ENCODE data around the gene EIF4E2.

Gene EIF4E2

GRCh38 chr2:232537079-232537478 is 13.4 kb upstream of the EIF4E2 start:
- in situ Hi-C loops (cut with HindIII; ENCODE audit: low sequenced_read_pairs) = no loop called here

GRCh38 chr2:232537499-232537898 is 13.0 kb upstream of the EIF4E2 start:
- in situ Hi-C loops (cut with HindIII; ENCODE audit: low sequenced_read_pairs) = no loop called here

- in situ Hi-C loops (cut with HindIII; ENCODE audit: low sequenced_read_pairs) = no loop called here
These were observed 11.8 kb upstream of the EIF4E2 start for GRCh38 chr2:232538671-232539070.

- in situ Hi-C loops (cut with HindIII; ENCODE audit: low sequenced_read_pairs) = no loop called here
These were observed 10.9 kb upstream of the EIF4E2 start, which contains the start of gene CHRNG for GRCh38 chr2:232539298-232540231. Gene CHRNG (plus strand): TSS chr2:232539692. CDS start chr2:232539748, 56 bp downstream.

GRCh38 chr2:232540441-232541041 is 9.9 kb upstream of the EIF4E2 start:
- in situ Hi-C loops (cut with HindIII; ENCODE audit: low sequenced_read_pairs) = no loop called here

- in situ Hi-C loops (cut with HindIII; ENCODE audit: low sequenced_read_pairs) = no loop called here
These were observed 9.1 kb upstream of the EIF4E2 start for GRCh38 chr2:232541195-232541960.

- in situ Hi-C loops (cut with HindIII; ENCODE audit: low sequenced_read_pairs) = no loop called here
These were observed 8.4 kb upstream of the EIF4E2 start for GRCh38 chr2:232541961-232542714.

- in situ Hi-C loops (cut with HindIII; ENCODE audit: low sequenced_read_pairs) = no loop called here
These were observed 7.6 kb upstream of the EIF4E2 start for GRCh38 chr2:232542715-232543467.

GRCh38 chr2:232543491-232543890 is 7.0 kb upstream of the EIF4E2 start:
- in situ Hi-C loops (cut with HindIII; ENCODE audit: low sequenced_read_pairs) = no loop called here

- in situ Hi-C loops (cut with HindIII; ENCODE audit: low sequenced_read_pairs) = no loop called here
These were observed 6.4 kb upstream of the EIF4E2 start for GRCh38 chr2:232543928-232544631.

- in situ Hi-C loops (cut with HindIII; ENCODE audit: low sequenced_read_pairs) = no loop called here
These were observed 5.8 kb upstream of the EIF4E2 start for GRCh38 chr2:232544674-232545073.

GRCh38 chr2:232545511-232546375 is 4.7 kb upstream of the EIF4E2 start:
- in situ Hi-C loops (cut with HindIII; ENCODE audit: low sequenced_read_pairs) = no loop called here

GRCh38 chr2:232547991-232548390 is 2.5 kb upstream of the EIF4E2 start:
- in situ Hi-C loops (cut with HindIII; ENCODE audit: low sequenced_read_pairs) = no loop called here

- in situ Hi-C loops (cut with HindIII; ENCODE audit: low sequenced_read_pairs) = no loop called here
These were observed 685 bp upstream of the EIF4E2 start for GRCh38 chr2:232549655-232550353.

GRCh38 chr2:232551250-232551638 is 755 bp downstream of the EIF4E2 start:
- in situ Hi-C loops (cut with HindIII; ENCODE audit: low sequenced_read_pairs) = no loop called here

- in situ Hi-C loops (cut with HindIII; ENCODE audit: low sequenced_read_pairs) = no loop called here
These were observed 1.3 kb downstream of the EIF4E2 start for GRCh38 chr2:232551776-232552175.

GRCh38 chr2:232556426-232556825 is 5.9 kb downstream of the EIF4E2 start:
- in situ Hi-C loops (cut with HindIII; ENCODE audit: low sequenced_read_pairs) = no loop called here
